Spleen (tissue), 7 donors: ENCODE results near the gene TRMT2B.

ENCODE experiments used
- CTCF ChIP-seq, 11 experiments: fragments of 200-600 bp in 7 of 11; fragments of 450-650 bp in 4 of 11; sonication (generic) in 4 of 11; IDR thresholded peaks in 8 of 11; conservative IDR thresholded peaks in 3 of 11; 1 replicate in 7 of 11; 2 replicates in 4 of 11; pipeline versions ENCODE4 v1.4.0 to v1.8.0; 2016 to 2021; ENCODE audit warnings: antibody characterized with exemption in 11 of 11, inconsistent platforms in 4 of 11, mild to moderate bottlenecking in 1 of 11
- POLR2A ChIP-seq, 3 donors: fragments of 450-650 bp; IDR thresholded peaks; one replicate each; pipeline ENCODE4 v1.5.1; 2017; ENCODE audit warnings: antibody characterized with exemption in 3 of 3, mild to moderate bottlenecking in 1 of 3
- donor health status: DM: no; HTN: no; CAD: no; lungs with moderate emphysema.
- donor health status: DM: no; HTN: no; CAD: no.
- donor health status: DM: no; HTN: no; CAD: no.

GRCh38 chrX:100979881-100980607, 71.9 kb downstream of the TRMT2B start:
- TF ChIP-seq CTCF (IDR thresholded peaks at IDR 0.05 in 8 of 11, conservative IDR thresholded peaks at IDR 0.05 in 3 of 11) (no peak), POLR2A (IDR thresholded peaks at IDR 0.05) (no peak)
